ENCODE measurements around the gene FOSL2.

DNA sequence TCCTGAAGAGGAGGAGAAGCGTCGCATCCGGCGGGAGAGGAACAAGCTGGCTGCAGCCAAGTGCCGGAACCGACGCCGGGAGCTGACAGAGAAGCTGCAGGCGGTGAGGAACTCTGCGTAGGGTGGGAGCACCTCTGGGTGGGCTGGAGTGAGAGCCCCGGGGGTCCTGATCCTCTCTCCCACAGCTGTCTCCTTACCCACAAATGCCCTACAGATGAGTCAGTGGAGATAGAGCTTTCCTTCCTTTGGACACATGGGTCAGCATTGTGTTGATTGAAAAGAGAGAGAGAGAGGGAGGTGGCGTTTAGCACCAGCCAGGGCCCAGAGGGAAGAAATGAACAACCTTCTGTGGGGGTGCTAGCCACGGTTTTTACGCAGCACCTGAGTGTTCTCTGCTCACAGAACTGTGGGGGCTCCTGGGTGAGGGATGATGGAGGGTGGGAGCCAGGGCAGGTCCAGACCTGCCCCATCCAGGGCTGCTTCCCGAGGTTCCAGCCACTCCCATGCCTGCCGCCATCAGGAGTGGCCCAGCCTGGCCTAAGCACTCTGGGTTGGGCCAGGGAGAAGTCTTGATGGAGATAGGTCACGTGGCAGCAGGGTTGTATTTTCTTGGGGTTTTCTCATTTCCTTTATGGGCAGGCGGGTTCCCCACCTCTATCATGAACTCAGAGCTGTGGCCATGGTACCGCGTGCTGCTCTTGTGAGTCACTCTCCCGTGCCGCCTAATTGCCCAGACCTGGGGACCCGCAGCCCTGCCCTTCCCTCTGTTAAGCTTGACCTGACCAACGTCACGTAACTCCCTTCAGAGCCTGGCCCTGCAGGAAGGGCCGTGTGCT lies 16.3 kb downstream of the FOSL2 start:
- TF ChIP-seq, protein P1, sequence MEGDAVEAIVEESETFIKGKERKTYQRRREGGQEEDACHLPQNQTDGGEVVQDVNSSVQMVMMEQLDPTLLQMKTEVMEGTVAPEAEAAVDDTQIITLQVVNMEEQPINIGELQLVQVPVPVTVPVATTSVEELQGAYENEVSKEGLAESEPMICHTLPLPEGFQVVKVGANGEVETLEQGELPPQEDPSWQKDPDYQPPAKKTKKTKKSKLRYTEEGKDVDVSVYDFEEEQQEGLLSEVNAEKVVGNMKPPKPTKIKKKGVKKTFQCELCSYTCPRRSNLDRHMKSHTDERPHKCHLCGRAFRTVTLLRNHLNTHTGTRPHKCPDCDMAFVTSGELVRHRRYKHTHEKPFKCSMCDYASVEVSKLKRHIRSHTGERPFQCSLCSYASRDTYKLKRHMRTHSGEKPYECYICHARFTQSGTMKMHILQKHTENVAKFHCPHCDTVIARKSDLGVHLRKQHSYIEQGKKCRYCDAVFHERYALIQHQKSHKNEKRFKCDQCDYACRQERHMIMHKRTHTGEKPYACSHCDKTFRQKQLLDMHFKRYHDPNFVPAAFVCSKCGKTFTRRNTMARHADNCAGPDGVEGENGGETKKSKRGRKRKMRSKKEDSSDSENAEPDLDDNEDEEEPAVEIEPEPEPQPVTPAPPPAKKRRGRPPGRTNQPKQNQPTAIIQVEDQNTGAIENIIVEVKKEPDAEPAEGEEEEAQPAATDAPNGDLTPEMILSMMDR (IDR thresholded peaks at IDR 0.05), result no peak
- no peak for TF ChIP-seq POLR2A (IDR thresholded peaks at IDR 0.05)

All from breast epithelium (tissue), 3 donors.